Heart left ventricle (tissue), 16 donors: ENCODE data around the gene ERCC4. TPM values are rescaled to one million over a fixed set of nuclear protein-coding genes. Genes with fewer than 3 reads are reported as not detected.
"Not testable (repeated sequence)": the region's sequence is repeated elsewhere in the genome, so short reads cannot be mapped to it uniquely, and the experiment has no call there.

ENCODE experiments used
- ATAC-seq, 4 donors: fragments of 200-7000 bp; cut with Tn5 transposase; one replicate each; pipeline ENCODE4 v1.9.1; 2020 to 2022; ENCODE audit warnings: moderate library complexity in 4 of 4, mild to moderate bottlenecking in 3 of 4, moderate number of reproducible peaks in 1 of 4
- DNase-seq, 5 donors: peaks; one replicate each; pipeline ENCODE4 v3.0.0-alpha.2; 2020
- H3K27ac ChIP-seq, 12 donors: fragments of 200-600 bp; sonication (generic) in 4 of 12; one replicate each; pipeline versions ENCODE4 v1.5.0 to v1.8.0; 2016 to 2022; ENCODE audit warnings: mild to moderate bottlenecking in 2 of 12
- H3K27me3 ChIP-seq, 9 donors: fragments of 200-600 bp; sonication (generic) in 2 of 9; one replicate each; pipeline versions ENCODE4 v1.5.1 to v1.8.0; 2016 to 2022; ENCODE audit warnings: mild to moderate bottlenecking in 3 of 9
- H3K36me3 ChIP-seq, 9 donors: fragments of 200-600 bp; sonication (generic) in 2 of 9; one replicate each; pipeline versions ENCODE4 v1.5.0 to v1.8.0; 2018 to 2022; ENCODE audit warnings: mild to moderate bottlenecking in 2 of 9
- H3K4me1 ChIP-seq, 12 donors: fragments of 200-600 bp; sonication (generic) in 4 of 12; one replicate each; pipeline versions ENCODE4 v1.5.0 to v1.8.0; 2016 to 2022; ENCODE audit warnings: mild to moderate bottlenecking in 3 of 12
- H3K4me3 ChIP-seq, 12 donors: fragments of 200-600 bp; sonication (generic) in 4 of 12; one replicate each; pipeline versions ENCODE4 v1.5.0 to v1.8.0; 2017 to 2022; ENCODE audit warnings: mild to moderate bottlenecking in 9 of 12, moderate library complexity in 4 of 12
- H3K9me3 ChIP-seq, 12 donors: fragments of 200-600 bp; sonication (generic) in 4 of 12; one replicate each; pipeline versions ENCODE4 v1.5.0 to v1.8.0; 2016 to 2022; ENCODE audit warnings: mild to moderate bottlenecking in 1 of 12
- CTCF ChIP-seq, 12 donors: fragments of 200-600 bp; sonication (generic) in 4 of 12; IDR thresholded peaks; one replicate each; pipeline versions ENCODE4 v1.5.0 to v1.8.0; 2018 to 2022; ENCODE audit warnings: antibody characterized with exemption in 12 of 12, mild to moderate bottlenecking in 5 of 12
- POLR2A ChIP-seq, 2 donors: fragments of 450-650 bp; IDR thresholded peaks; one replicate each; pipeline ENCODE4 v1.6.1; 2017; ENCODE audit warnings: antibody characterized with exemption in 2 of 2, mild to moderate bottlenecking in 2 of 2, moderate library complexity in 2 of 2
- WGBS, 4 donors: extraction: QIAGEN DNeasy Blood & Tissue Kit in 2 of 4; methylation state at CpG; one replicate each; pipeline versions ENCODE4 v1.1.5 to v1.1.7; 2013 to 2018; 5-methylcytosine and 5-hydroxymethylcytosine counted together
- intact Hi-C, 10 donors: fragments of 100-400 bp; cut with DNase I; formaldehyde crosslinking; loops; one replicate each; pipeline versions ENCODE4 v1.11.1 to v1.14.2; 2022
- polyA plus RNA-seq, 2 donors: library from polyadenylated mRNA; stranded (reverse); fragments of 200-250 nt; gene quantifications; one replicate each; pipeline ENCODE4 v1.2.3, GENCODE V29; 2013
- total RNA-seq, 9 donors: library from RNA; depleted of rRNA in 2 of 9; stranded (reverse); fragments of >200 nt in 2 of 9; fragmentation: NEBNext Ultra II Directional in 3 of 9; extraction: Animal tissue kit (Norgen Biotek cat#: 25700) in 3 of 9; gene quantifications; one replicate each; pipeline versions ENCODE4 v1.1.0 to v1.2.4, GENCODE V29; 2016 to 2023
- donor health status: ischemic (EF 13 %, LVEDD 7.1; RV severe dilation, severe dysfunction).
- donor health status: healthy with polysubstance abuse.
- donor health status: DM: no; HTN: yes; CAD: no.
- donor health status: DM: no; HTN: no; CAD: no.
- donor health status: ischemic (EF 25% LVEDD 6.9; RV normal size, moderate dysfunction).
- donor health status: ischemic (EF 25% LVEDD 5.7; RV mildly dilated, moderate dysfunction).
- donor health status: healthy.
- donor health status: DM: yes; HTN: yes; CAD: no.
- donor health status: ischemic (EF 35%, LVEDD 5.7; RV mildly dilated, moderate dysfunction).
- donor health status: nonischemic (EF 11% LVEDD 7.7; RV severe dilation, severe dysfunction).
- donor health status: DM: yes; HTN: yes; CAD: no.
- donor health status: PGD.
- donor health status: ischemic (EF 29% LVEDD 5.4; RV normal size, mild dysfunction).
- donor health status: nonischemic (EF 23%, LVEDD 6.1; RV moderate dilation, normal function).

ERCC4 gene
- total and polyA plus RNA-seq, 11 donors: 1.4 to 15.2 (median 8.1) TPM

GRCh38 chr16:13904822-13905221 lies 15.1 kb upstream of the ERCC4 start:
- H3K27ac ChIP-seq, H3K36me3 ChIP-seq, ATAC-seq, intact Hi-C loops, H3K27me3 ChIP-seq, H3K4me3 ChIP-seq, H3K4me1 ChIP-seq: not testable (repeated sequence)
- peak in 2 of 5 donors; percentile 45 to 48 for DNase-seq
- WGBS, 4 donors: 36 to 43% (median 39%) methylated on average over 9 of the region's 9 CpGs
- H3K9me3 ChIP-seq: peaks cover 0 to 13% (median 0%) of the 10 kb centered on the region in 12 donors
- peak in 9 of 12 donors; percentile 19 to 47 (median 33) for TF ChIP-seq CTCF (IDR thresholded peaks at IDR 0.05)

- H3K27me3 ChIP-seq: peaks cover 0 to 5% (median 0%) of the 10 kb centered on the region in 9 donors
- ATAC-seq (no peak), DNase-seq (no peak)
- H3K4me3 ChIP-seq: no peak overlapping the region
- no peaks in the 10 kb centered on the region for H3K36me3 ChIP-seq
- no peak overlapping the region for H3K27ac ChIP-seq
- 79 to 84% (median 83%) methylated on average over 10 of the region's 10 CpGs for WGBS, 4 donors
- TF ChIP-seq POLR2A (IDR thresholded peaks at IDR 0.05) (no peak), CTCF (IDR thresholded peaks at IDR 0.05) (no peak)
- intact Hi-C loops: no loop called here
- peaks cover 0 to 8% (median 0%) of the 10 kb centered on the region in 12 donors for H3K9me3 ChIP-seq
- peaks cover 0 to 15% (median 0%) of the 10 kb centered on the region in 12 donors for H3K4me1 ChIP-seq
Observed at GRCh38 chr16:13906168-13907089, 13.5 kb upstream of the ERCC4 start.

- no peaks in the 10 kb centered on the region for H3K27me3 ChIP-seq
- DNase-seq (no peak), ATAC-seq (no peak)
- H3K36me3 ChIP-seq: no peaks in the 10 kb centered on the region
- no peak overlapping the region for H3K27ac ChIP-seq
- peaks cover 0 to 12% (median 4%) of the 10 kb centered on the region in 12 donors for H3K9me3 ChIP-seq
- intact Hi-C loops: no loop called here
- no peak overlapping the region for H3K4me3 ChIP-seq
- TF ChIP-seq CTCF (IDR thresholded peaks at IDR 0.05) (no peak), POLR2A (IDR thresholded peaks at IDR 0.05) (no peak)
- H3K4me1 ChIP-seq: peaks cover 0 to 15% (median 0%) of the 10 kb centered on the region in 12 donors
- WGBS, 4 donors: 47 to 59% (median 53%) methylated on average over 3 of the region's 3 CpGs
Observed at GRCh38 chr16:13907431-13907830, 12.5 kb upstream of the ERCC4 start.

GRCh38 chr16:13909069-13909468 lies 10.9 kb upstream of the ERCC4 start:
- no peak for ATAC-seq
- 82 to 89% (median 86%) methylated on average over 7 of the region's 7 CpGs for WGBS, 4 donors
- peaks cover 0 to 12% (median 4%) of the 10 kb centered on the region in 12 donors for H3K9me3 ChIP-seq
- H3K4me3 ChIP-seq: no peak overlapping the region
- intact Hi-C loops: no loop called here
- DNase-seq: no peak
- H3K36me3 ChIP-seq: no peaks in the 10 kb centered on the region
- no peaks in the 10 kb centered on the region for H3K27me3 ChIP-seq
- peaks cover 0 to 15% (median 0%) of the 10 kb centered on the region in 12 donors for H3K4me1 ChIP-seq
- H3K27ac ChIP-seq: peak overlapping the region in 10 of 12 donors; percentile 54 to 89 (median 76)
- TF ChIP-seq POLR2A (IDR thresholded peaks at IDR 0.05) (no peak), CTCF (IDR thresholded peaks at IDR 0.05) (no peak)
